Osteoblast (primary cell): Measurements from ENCODE around the gene LLCFC1. TPM values are rescaled to one million over a fixed set of nuclear protein-coding genes. Genes with fewer than 3 reads are reported as not detected.

Experiments used
- DNase-seq: peaks from one replicate; pipeline ENCODE4 v3.0.0; 2011; ENCODE audit warnings: low spot score, mixed read lengths; ENCODE audit not compliant: insufficient read length; ENCODE audit errors: missing footprints
- H2AFZ ChIP-seq: 2 replicates; pipeline ENCODE4 v1.6.0; 2011; ENCODE audit warnings: mild to moderate bottlenecking, low read length
- H3K27ac ChIP-seq: 2 replicates; pipeline ENCODE4 v1.5.1; 2011; ENCODE audit warnings: mild to moderate bottlenecking, low read depth, low read length, moderate library complexity
- H3K27me3 ChIP-seq: 2 replicates; pipeline ENCODE4 v1.6.0; 2012; ENCODE audit warnings: mild to moderate bottlenecking, control low read depth, inconsistent platforms, low read length, moderate library complexity; ENCODE audit not compliant: insufficient read depth
- H3K36me3 ChIP-seq: 2 replicates; pipeline ENCODE4 v1.5.1; 2011; ENCODE audit warnings: mild to moderate bottlenecking, low read length, control low read depth, moderate library complexity; ENCODE audit not compliant: insufficient read depth
- H3K4me1 ChIP-seq: 2 replicates; pipeline ENCODE4 v1.5.1; 2011; ENCODE audit warnings: mild to moderate bottlenecking, low read length, control low read depth, moderate library complexity; ENCODE audit not compliant: insufficient read depth
- H3K4me2 ChIP-seq: 2 replicates; pipeline ENCODE4 v1.6.0; 2011; ENCODE audit warnings: mild to moderate bottlenecking, low read length; ENCODE audit not compliant: insufficient read depth
- H3K4me3 ChIP-seq: fragments of 200-600 bp; sonication (generic); 3 replicates; pipeline ENCODE4 v1.5.1; 2012; ENCODE audit warnings: mild to moderate bottlenecking, low read length, inconsistent platforms; ENCODE audit not compliant: insufficient read depth
- H3K79me2 ChIP-seq: 2 replicates; pipeline ENCODE4 v1.6.0; 2012; ENCODE audit warnings: mild to moderate bottlenecking, low read length, control low read depth, inconsistent platforms; ENCODE audit not compliant: insufficient read depth
- H3K9me3 ChIP-seq: 2 replicates; pipeline ENCODE4 v1.5.1; 2011; ENCODE audit warnings: low read depth, low read length, control low read depth
- H4K20me1 ChIP-seq: 2 replicates; pipeline ENCODE4 v1.6.0; 2012; ENCODE audit warnings: mild to moderate bottlenecking, low read length, control low read depth; ENCODE audit not compliant: insufficient read depth
- CTCF ChIP-seq: IDR thresholded peaks from 2 replicates; pipeline ENCODE4 v1.5.1; 2011; ENCODE audit warnings: mild to moderate bottlenecking, low read depth, low read length, moderate library complexity; ENCODE audit errors: extremely low read depth
- total RNA-seq: library from RNA; depleted of rRNA; stranded (reverse); fragments of >200 nt; gene quantifications from 2 replicates; pipeline ENCODE4 v1.2.3, GENCODE V29; 2012

The LLCFC1 gene
- total RNA-seq, 1 donor = not detected

GRCh38 chr7:142913051-142913450 is 26.2 kb upstream of the LLCFC1 start:
- Histone ChIP-seq H3K27ac (no peak overlapping the region), H3K4me1 (no peaks in the 10 kb centered on the region), H3K4me2 (no peak overlapping the region), H2AFZ (no peak overlapping the region), H3K27me3 (no peaks in the 10 kb centered on the region), H3K36me3 (no peaks in the 10 kb centered on the region), H3K4me3 (no peak overlapping the region), H3K9me3 (no peaks in the 10 kb centered on the region), H3K79me2 (no peaks in the 10 kb centered on the region), H4K20me1 (no peaks in the 10 kb centered on the region)
- no peak for TF ChIP-seq CTCF
- no peak for DNase-seq

GRCh38 chr7:142913566-142913965 is 25.7 kb upstream of the LLCFC1 start:
- Histone ChIP-seq H3K4me1 (no peaks in the 10 kb centered on the region), H3K79me2 (no peaks in the 10 kb centered on the region), H3K27ac (no peak overlapping the region), H4K20me1 (no peaks in the 10 kb centered on the region), H3K4me3 (no peak overlapping the region), H2AFZ (no peak overlapping the region), H3K36me3 (no peaks in the 10 kb centered on the region), H3K9me3 (no peaks in the 10 kb centered on the region), H3K4me2 (no peak overlapping the region), H3K27me3 (no peaks in the 10 kb centered on the region)
- no peak for DNase-seq
- TF ChIP-seq CTCF = no peak

- H3K4me3 ChIP-seq = no peak overlapping the region
- no peaks in the 10 kb centered on the region for H3K79me2 ChIP-seq
- H3K4me2 ChIP-seq = no peak overlapping the region
- no peak for TF ChIP-seq CTCF
- H2AFZ ChIP-seq = no peak overlapping the region
- no peaks in the 10 kb centered on the region for H3K27me3 ChIP-seq
- H4K20me1 ChIP-seq = no peaks in the 10 kb centered on the region
- H3K27ac ChIP-seq = no peak overlapping the region
- H3K9me3 ChIP-seq = no peaks in the 10 kb centered on the region
- no peaks in the 10 kb centered on the region for H3K4me1 ChIP-seq
- DNase-seq = no peak
- no peaks in the 10 kb centered on the region for H3K36me3 ChIP-seq
These were observed 25.2 kb upstream of the LLCFC1 start for GRCh38 chr7:142914121-142914520.

- no peak for DNase-seq
- Histone ChIP-seq H4K20me1 (no peaks in the 10 kb centered on the region), H3K9me3 (no peaks in the 10 kb centered on the region), H3K27ac (no peak overlapping the region), H3K79me2 (no peaks in the 10 kb centered on the region), H3K4me2 (no peak overlapping the region), H3K4me3 (no peak overlapping the region), H3K36me3 (no peaks in the 10 kb centered on the region), H2AFZ (no peak overlapping the region), H3K27me3 (no peaks in the 10 kb centered on the region), H3K4me1 (no peaks in the 10 kb centered on the region)
- TF ChIP-seq CTCF = no peak
These were observed 24.0 kb upstream of the LLCFC1 start for GRCh38 chr7:142915315-142915714.
